GM19395 (cell line): ENCODE results near the gene SRF.

Experiments used
- ATAC-seq: cut with Tn5 transposase; IDR thresholded peaks from one replicate; pipeline ENCODE4 v1.9.1; 2021; ENCODE audit warnings: mild to moderate bottlenecking, moderate library complexity; ENCODE audit not compliant: unreplicated experiment

SRF gene

GRCh38 chr6:43207286-43207685, 36.2 kb downstream of the SRF start:
- no peak for ATAC-seq

GRCh38 chr6:43211955-43212354, 40.9 kb downstream of the SRF start:
- ATAC-seq, result no peak

- ATAC-seq, result no peak
These were observed 42.4 kb downstream of the SRF start for GRCh38 chr6:43213431-43213830.

GRCh38 chr6:43215066-43215465, 44.0 kb downstream of the SRF start:
- ATAC-seq, result no peak

GRCh38 chr6:43216200-43216599, 45.1 kb downstream of the SRF start:
- no peak for ATAC-seq

GRCh38 chr6:43217351-43217750, 46.3 kb downstream of the SRF start:
- ATAC-seq, result no peak

- ATAC-seq, result no peak
These were observed 48.0 kb downstream of the SRF start for GRCh38 chr6:43219119-43219518.

GRCh38 chr6:43219814-43220213, 48.7 kb downstream of the SRF start:
- no peak for ATAC-seq

- no peak for ATAC-seq
These were observed 49.4 kb downstream of the SRF start for GRCh38 chr6:43220439-43220951.

GRCh38 chr6:43221046-43221972, 50.2 kb downstream of the SRF start:
- no peak for ATAC-seq

- no peak for ATAC-seq
These were observed 51.5 kb downstream of the SRF start for GRCh38 chr6:43222418-43223059.

GRCh38 chr6:43223175-43223574, 52.1 kb downstream of the SRF start:
- ATAC-seq, result no peak

- ATAC-seq, result no peak
These were observed 55.3 kb downstream of the SRF start for GRCh38 chr6:43226192-43226851.

GRCh38 chr6:43228951-43229802, 58.1 kb downstream of the SRF start, which contains the start of gene DNPH1:
TSS of gene DNPH1 (minus strand) at chr6:43229481. CDS start at chr6:43229456, 25 bp downstream.
- peak; percentile 76 for ATAC-seq

- no peak for ATAC-seq
These were observed 58.9 kb downstream of the SRF start for GRCh38 chr6:43229803-43230620.

GRCh38 chr6:43231053-43231452, 60.0 kb downstream of the SRF start:
- ATAC-seq, result no peak
